Fibroblast of lung (primary cell): ENCODE measurements around the gene PCF11.

Experiments used
- EZH2 ChIP-seq: IDR thresholded peaks from 2 replicates; pipeline ENCODE4 v1.5.1; 2012; ENCODE audit warnings: low read length, control low read depth, mild to moderate bottlenecking; ENCODE audit errors: missing control alignments
- TF ChIP-seq, protein P1 (sequence below), 2 donors: IDR thresholded peaks in 1 of 2; conservative IDR thresholded peaks in 1 of 2; 1 replicate in 1 of 2; 2 replicates in 1 of 2; pipeline ENCODE4 v1.5.1; 2011 to 2012; ENCODE audit warnings: low read length in 2 of 2, control low read depth in 1 of 2, inconsistent platforms in 1 of 2, low read depth in 1 of 2, mild to moderate bottlenecking in 1 of 2

DNA sequence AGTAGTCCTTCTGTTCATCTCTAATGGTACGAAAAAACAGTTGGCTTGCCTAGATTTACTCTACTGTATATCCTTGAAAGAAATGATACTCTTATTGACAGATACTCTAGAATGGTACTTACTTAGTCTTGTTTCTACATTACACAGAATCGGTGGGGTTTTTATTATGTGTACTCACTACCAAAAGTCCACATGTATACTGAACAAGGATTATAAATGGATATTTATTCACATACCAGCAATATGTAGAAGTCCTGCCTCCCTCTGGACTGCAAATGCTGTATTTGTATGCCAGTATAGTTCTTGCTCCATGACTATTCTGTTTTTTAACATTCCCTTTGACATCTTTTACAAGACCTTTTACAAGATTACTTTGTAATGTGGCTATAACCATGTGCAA lies 13.9 kb downstream of the PCF11 start:
- TF ChIP-seq, protein P1, sequence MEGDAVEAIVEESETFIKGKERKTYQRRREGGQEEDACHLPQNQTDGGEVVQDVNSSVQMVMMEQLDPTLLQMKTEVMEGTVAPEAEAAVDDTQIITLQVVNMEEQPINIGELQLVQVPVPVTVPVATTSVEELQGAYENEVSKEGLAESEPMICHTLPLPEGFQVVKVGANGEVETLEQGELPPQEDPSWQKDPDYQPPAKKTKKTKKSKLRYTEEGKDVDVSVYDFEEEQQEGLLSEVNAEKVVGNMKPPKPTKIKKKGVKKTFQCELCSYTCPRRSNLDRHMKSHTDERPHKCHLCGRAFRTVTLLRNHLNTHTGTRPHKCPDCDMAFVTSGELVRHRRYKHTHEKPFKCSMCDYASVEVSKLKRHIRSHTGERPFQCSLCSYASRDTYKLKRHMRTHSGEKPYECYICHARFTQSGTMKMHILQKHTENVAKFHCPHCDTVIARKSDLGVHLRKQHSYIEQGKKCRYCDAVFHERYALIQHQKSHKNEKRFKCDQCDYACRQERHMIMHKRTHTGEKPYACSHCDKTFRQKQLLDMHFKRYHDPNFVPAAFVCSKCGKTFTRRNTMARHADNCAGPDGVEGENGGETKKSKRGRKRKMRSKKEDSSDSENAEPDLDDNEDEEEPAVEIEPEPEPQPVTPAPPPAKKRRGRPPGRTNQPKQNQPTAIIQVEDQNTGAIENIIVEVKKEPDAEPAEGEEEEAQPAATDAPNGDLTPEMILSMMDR (conservative IDR thresholded peaks at IDR 0.05 in 1 of 2, IDR thresholded peaks at IDR 0.05 in 1 of 2; ENCODE audit: low read depth in 1 of 2, low read length in 2 of 2) = no peak
- no peak for TF ChIP-seq EZH2
